Measurements from ENCODE around the gene SGK1.

GRCh38 chr6:134351615-134352474 is 33.9 kb upstream of the SGK1 start:
- TF ChIP-seq TAF1 (IDR thresholded peaks at IDR 0.05; ENCODE audit: low read depth, low read length) (no peak), POLR2A (IDR thresholded peaks at IDR 0.05; ENCODE audit: low read depth, low read length) (no peak), POLR2AphosphoS5 (IDR thresholded peaks at IDR 0.05; ENCODE audit: low read depth, low read length) (no peak), PAX5 (IDR thresholded peaks at IDR 0.05; ENCODE audit: insufficient read depth, low read length, severe bottlenecking) (no peak)
